H1 (cell line): ENCODE measurements around the gene NEK10. TPM values are rescaled to one million over a fixed set of nuclear protein-coding genes. Genes with fewer than 3 reads are reported as not detected.

Source experiments
- CTCF ChIA-PET: fragments of 300-600 bp; sonication (Branson Sonifier 250); formaldehyde crosslinking; loops from one replicate; lab custom pipeline; 2021; ENCODE audit not compliant: partially characterized antibody; lab: Charles Lee
- POLR2A ChIA-PET: fragments of 300-600 bp; sonication (Branson Sonifier 250); formaldehyde crosslinking; loops from one replicate; lab custom pipeline; 2021; ENCODE audit warnings: inconsistent platforms; ENCODE audit not compliant: partially characterized antibody; lab: Charles Lee
- DNase-seq, 2 experiments: peaks; one replicate each; pipeline versions ENCODE4 v3.0.0 to v3.0.0-alpha.2; 2010 to 2022; ENCODE audit warnings: low spot score in 2 of 2, low read depth in 1 of 2, mixed read lengths in 1 of 2
- FAIRE-seq: peaks from 2 replicates; lab custom pipeline; 2011; peaks lifted over from hg19 to GRCh38; lab: Jason Lieb, UNC
- H2AFZ ChIP-seq: 2 replicates; pipeline ENCODE4 v1.8.1; 2012; ENCODE audit warnings: low read length, inconsistent platforms
- H2AK5ac ChIP-seq: 2 replicates; pipeline ENCODE4 v1.6.1; 2013; ENCODE audit warnings: low read depth, low read length
- H2BK120ac ChIP-seq: replicated peaks from 2 replicates; pipeline ENCODE3; 2013; ENCODE audit warnings: low read depth, low read length, inconsistent platforms
- H2BK12ac ChIP-seq: 2 replicates; pipeline ENCODE4 v1.6.1; 2013; ENCODE audit warnings: low read depth, low read length
- H2BK15ac ChIP-seq: 2 replicates; pipeline ENCODE4 v1.6.1; 2013; ENCODE audit warnings: low read length
- H2BK20ac ChIP-seq: 2 replicates; pipeline ENCODE4 v1.6.1; 2013; ENCODE audit warnings: low read length
- H2BK5ac ChIP-seq: 2 replicates; pipeline ENCODE4 v1.6.1; 2013; ENCODE audit warnings: low read depth, low read length
- H3K14ac ChIP-seq: 2 replicates; pipeline ENCODE4 v1.6.1; 2013; ENCODE audit warnings: inconsistent platforms; ENCODE audit not compliant: insufficient read length
- H3K18ac ChIP-seq: 2 replicates; pipeline ENCODE4 v1.6.1; 2013; ENCODE audit warnings: low read length; ENCODE audit errors: extremely low read depth
- H3K23ac ChIP-seq: 2 replicates; pipeline ENCODE4 v1.6.1; 2013; ENCODE audit warnings: inconsistent platforms; ENCODE audit not compliant: insufficient read length
- H3K23me2 ChIP-seq: 2 replicates; pipeline ENCODE4 v1.6.1; 2013; ENCODE audit warnings: low read depth, low read length
- H3K27ac ChIP-seq: 2 replicates; pipeline ENCODE4 v1.6.1; 2011; ENCODE audit warnings: low read depth, low read length, inconsistent platforms
- H3K27me3 ChIP-seq, 4 experiments: replicated peaks in 1 of 4; 1 replicate in 1 of 4; 2 replicates in 3 of 4; pipeline versions ENCODE4 v1.6.1 to v1.8.1; 2011 to 2013; ENCODE audit warnings: low read length in 3 of 4, mild to moderate bottlenecking in 3 of 4, inconsistent platforms in 2 of 4, mixed read lengths in 2 of 4, moderate library complexity in 1 of 4; ENCODE audit not compliant: control insufficient read depth in 3 of 4, insufficient read depth in 3 of 4; ENCODE audit errors: extremely low read depth in 1 of 4
- H3K36me3 ChIP-seq, 4 experiments: 2 replicates each; pipeline versions ENCODE4 v1.6.1 to v1.8.1; 2011 to 2013; ENCODE audit warnings: mild to moderate bottlenecking in 4 of 4, low read length in 3 of 4, moderate library complexity in 2 of 4, control low read depth in 1 of 4, inconsistent platforms in 1 of 4; ENCODE audit not compliant: insufficient read depth in 4 of 4, control insufficient read depth in 2 of 4
- H3K4ac ChIP-seq: replicated peaks from 2 replicates; pipeline ENCODE3; 2013; ENCODE audit warnings: low read length, low read depth, mixed read lengths, inconsistent platforms; ENCODE audit not compliant: insufficient read length
- H3K4me1 ChIP-seq, 4 experiments: replicated peaks in 1 of 4; 1 replicate in 1 of 4; 2 replicates in 3 of 4; pipeline versions ENCODE4 v1.6.1 to v1.8.1; 2011 to 2013; ENCODE audit warnings: low read length in 3 of 4, inconsistent platforms in 2 of 4, mixed read lengths in 1 of 4; ENCODE audit not compliant: insufficient read depth in 4 of 4, control insufficient read depth in 3 of 4
- H3K4me2 ChIP-seq, 2 experiments: 2 replicates each; pipeline versions ENCODE4 v1.6.1 to v1.8.1; 2011 to 2013; ENCODE audit warnings: low read depth in 2 of 2, low read length in 2 of 2, control low read depth in 1 of 2, inconsistent platforms in 1 of 2, mild to moderate bottlenecking in 1 of 2; ENCODE audit not compliant: insufficient read depth in 1 of 2
- H3K4me3 ChIP-seq, 4 experiments: fragments of 200-600, 300-600 bp in 1 of 4; sonication (generic), shearing (Covaris generic), sonication (Bioruptor Twin) in 1 of 4; 2 replicates each; pipeline versions ENCODE4 v1.5.1 to v1.8.1; 2011 to 2016; ENCODE audit warnings: low read length in 4 of 4, low read depth in 3 of 4, control low read depth in 2 of 4, inconsistent platforms in 2 of 4, mild to moderate bottlenecking in 2 of 4, mixed read lengths in 1 of 4, moderate library complexity in 1 of 4; ENCODE audit not compliant: insufficient read depth in 2 of 4; ENCODE audit errors: extremely low read depth in 1 of 4
- H3K56ac ChIP-seq: replicated peaks from 2 replicates; pipeline ENCODE3; 2013; ENCODE audit warnings: low read depth, mild to moderate bottlenecking, mixed read lengths, low read length, inconsistent platforms; ENCODE audit not compliant: insufficient read length
- H3K79me1 ChIP-seq: 2 replicates; pipeline ENCODE4 v1.6.1; 2013; ENCODE audit warnings: low read depth, low read length, control low read depth
- H3K79me2 ChIP-seq, 2 experiments: 2 replicates each; pipeline versions ENCODE4 v1.6.1 to v1.8.1; 2012 to 2013; ENCODE audit warnings: low read length in 2 of 2, mild to moderate bottlenecking in 2 of 2, inconsistent platforms in 1 of 2; ENCODE audit not compliant: insufficient read depth in 2 of 2, control insufficient read depth in 1 of 2
- H3K9ac ChIP-seq, 4 experiments: replicated peaks in 1 of 4; 1 replicate in 1 of 4; 2 replicates in 3 of 4; pipeline versions ENCODE4 v1.6.1 to v1.8.1; 2011 to 2013; ENCODE audit warnings: low read depth in 3 of 4, low read length in 3 of 4, control low read depth in 2 of 4, mild to moderate bottlenecking in 2 of 4, moderate library complexity in 2 of 4, inconsistent platforms in 1 of 4; ENCODE audit errors: extremely low read depth in 1 of 4
- H3K9me3 ChIP-seq, 2 experiments: 2 replicates each; pipeline versions ENCODE4 v1.6.1 to v1.8.1; 2012 to 2013; ENCODE audit warnings: mild to moderate bottlenecking in 2 of 2, moderate library complexity in 2 of 2, control low read depth in 1 of 2, inconsistent platforms in 1 of 2, low read depth in 1 of 2, low read length in 1 of 2, mixed read lengths in 1 of 2; ENCODE audit not compliant: insufficient read depth in 2 of 2
- H4K20me1 ChIP-seq, 2 experiments: replicated peaks in 1 of 2; 2 replicates each; pipeline versions ENCODE3 to v1.8.1; 2011 to 2013; ENCODE audit warnings: inconsistent platforms in 2 of 2, low read length in 2 of 2, mild to moderate bottlenecking in 1 of 2; ENCODE audit not compliant: insufficient read depth in 2 of 2, control insufficient read depth in 1 of 2
- H4K5ac ChIP-seq: 2 replicates; pipeline ENCODE4 v1.6.1; 2013; ENCODE audit warnings: low read length, low read depth, mixed read lengths, inconsistent platforms; ENCODE audit not compliant: insufficient read length
- H4K8ac ChIP-seq: 2 replicates; pipeline ENCODE4 v1.8.0; 2013; ENCODE audit warnings: mild to moderate bottlenecking, moderate library complexity, low read length, inconsistent platforms; ENCODE audit not compliant: insufficient read depth; ENCODE audit errors: extremely low read depth
- H4K91ac ChIP-seq: replicated peaks from 2 replicates; pipeline ENCODE3; 2013; ENCODE audit warnings: low read length, mixed read lengths, inconsistent platforms; ENCODE audit not compliant: insufficient read length
- KDM1A ChIP-seq: fragments of 200-600, 300-600 bp; sonication (generic); IDR thresholded peaks from 2 replicates; pipeline ENCODE4 v1.7.1; 2016; ENCODE audit warnings: mild to moderate bottlenecking, low read length, borderline replicate concordance
- TEAD4 ChIP-seq: IDR thresholded peaks from 2 replicates; pipeline ENCODE4 v1.6.1; 2012; ENCODE audit warnings: low read depth, low read length, inconsistent platforms, mixed read lengths
- WGBS, 2 experiments: shearing (Covaris generic) in 1 of 2; methylation state at CpG; one replicate each; pipeline versions ENCODE4 v1.1.6 to v1.1.7; 2013 to 2015; ENCODE audit warnings: low lambda C conversion rate in 2 of 2, mixed read lengths in 2 of 2, inconsistent platforms in 1 of 2, low coverage in 1 of 2, missing lambda C conversion rate in 1 of 2; ENCODE audit not compliant: insufficient replicate concordance in 2 of 2, insufficient coverage in 1 of 2, insufficient read length in 1 of 2; ENCODE audit errors: extremely low coverage in 1 of 2, missing lambda C conversion rate in 1 of 2; 5-methylcytosine and 5-hydroxymethylcytosine counted together
- polyA plus RNA-seq, 7 experiments: library from polyadenylated mRNA; depleted of rRNA in 3 of 7; stranded (reverse) in 5 of 7; unstranded in 2 of 7; fragments of >200 nt in 5 of 7; fragments of 200-250 nt in 2 of 7; gene quantifications; 1 replicate in 5 of 7; 2 replicates in 1 of 7; 4 replicates in 1 of 7; pipeline versions ENCODE4 v1.2.1 to v1.2.3, GENCODE V29; 2011 to 2013; ENCODE audit warnings: missing spikeins in 2 of 7, mixed read lengths in 2 of 7
- total RNA-seq: library from RNA; stranded (reverse); fragmentation: NEBNext Ultra II Directional; extraction: Animal tissue kit (Norgen Biotek cat#: 25700); gene quantifications from 2 replicates; pipeline ENCODE4 v1.2.1, GENCODE V29; 2021

NEK10 gene
- total and polyA plus RNA-seq, 2 of the 8 experiments (the other 6 are each of a cell fraction or from before 2014, with no cell fraction given): 0.18 to 0.50 TPM

- Histone ChIP-seq H3K4me3 (no peak overlapping the region), H2BK12ac (no peak overlapping the region), H2BK20ac (no peak overlapping the region), H3K9ac (no peak overlapping the region), H3K4me2 (no peak overlapping the region), H3K14ac (no peak overlapping the region), H3K4ac (no peak overlapping the region), H3K18ac (no peak overlapping the region), H3K27ac (no peak overlapping the region), H4K8ac (no peak overlapping the region), H3K79me1 (no peaks in the 10 kb centered on the region), H3K23me2 (no peaks in the 10 kb centered on the region), H2AFZ (no peak overlapping the region), H2BK15ac (no peak overlapping the region), H4K5ac (no peak overlapping the region), H3K79me2 (no peaks in the 10 kb centered on the region), H4K20me1 (no peaks in the 10 kb centered on the region), H2BK120ac (no peak overlapping the region), H3K9me3 (no peaks in the 10 kb centered on the region), H3K23ac (no peak overlapping the region), H3K56ac (no peak overlapping the region), H3K27me3 (peaks cover 0 to 1% (median 0%) of the 10 kb centered on the region in 4 experiments; a peak in 1 of 7 replicates), H2AK5ac (no peak overlapping the region), H3K36me3 (no peaks in the 10 kb centered on the region), H4K91ac (no peak overlapping the region), H2BK5ac (no peak overlapping the region), H3K4me1 (no peaks in the 10 kb centered on the region)
- ChIA-PET POLR2A (no interaction called here), CTCF (interaction anchor here (1.0 to 3.3 kb wide), 12 partner anchors 9 to 123 kb away, joined by 3 to 64 read pairs (median 9); no protein-coding TSS in a partner anchor)
- 72% methylated on average over 1 of the region's 1 CpG; no CpG with 5 or more reads in 1 of the 2 experiments for WGBS, 2 experiments
- DNase-seq (no peak), FAIRE-seq (no peak)
- TF ChIP-seq TEAD4 (no peak), KDM1A (no peak)
Measured at GRCh38 chr3:27254896-27255295, 114.3 kb downstream of the NEK10 start.
